PC-3 (cell line): ENCODE data around the gene C19orf47.

Experiments used
- EZH2phosphoT487 ChIP-seq: fragments of 300-600 bp; sonication (generic); IDR thresholded peaks from 2 replicates; pipeline ENCODE4 v1.6.1; 2018; ENCODE audit warnings: mild to moderate bottlenecking, antibody characterized with exemption, low read length, borderline replicate concordance
- TF ChIP-seq, protein P1 (sequence below): fragments of 300-600 bp; sonication (generic); conservative IDR thresholded peaks from 2 replicates; pipeline ENCODE4 v1.5.1; 2017; ENCODE audit warnings: antibody characterized with exemption, low read depth, mild to moderate bottlenecking, low read length

DNA sequence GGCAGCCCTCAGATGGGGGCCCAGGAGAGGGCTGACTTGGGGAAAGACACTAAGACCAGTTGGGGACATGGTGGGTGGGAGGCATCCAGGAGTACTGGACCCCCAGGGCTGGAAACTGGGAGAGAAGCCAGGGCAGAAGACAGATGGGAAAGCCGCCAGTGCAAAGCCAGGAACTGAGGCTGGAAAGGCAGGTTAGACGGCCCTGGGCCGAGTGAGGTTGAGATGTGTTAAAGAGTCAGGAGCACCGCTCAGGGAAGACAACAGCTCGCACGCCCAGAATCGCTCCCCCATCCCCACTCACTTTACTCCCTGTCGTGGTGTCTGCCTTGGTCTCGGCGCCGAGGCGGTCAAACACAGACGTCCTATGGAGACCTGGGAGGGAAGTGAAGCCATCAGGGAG lies 24.5 kb downstream of the C19orf47 start:
- TF ChIP-seq, protein P1, sequence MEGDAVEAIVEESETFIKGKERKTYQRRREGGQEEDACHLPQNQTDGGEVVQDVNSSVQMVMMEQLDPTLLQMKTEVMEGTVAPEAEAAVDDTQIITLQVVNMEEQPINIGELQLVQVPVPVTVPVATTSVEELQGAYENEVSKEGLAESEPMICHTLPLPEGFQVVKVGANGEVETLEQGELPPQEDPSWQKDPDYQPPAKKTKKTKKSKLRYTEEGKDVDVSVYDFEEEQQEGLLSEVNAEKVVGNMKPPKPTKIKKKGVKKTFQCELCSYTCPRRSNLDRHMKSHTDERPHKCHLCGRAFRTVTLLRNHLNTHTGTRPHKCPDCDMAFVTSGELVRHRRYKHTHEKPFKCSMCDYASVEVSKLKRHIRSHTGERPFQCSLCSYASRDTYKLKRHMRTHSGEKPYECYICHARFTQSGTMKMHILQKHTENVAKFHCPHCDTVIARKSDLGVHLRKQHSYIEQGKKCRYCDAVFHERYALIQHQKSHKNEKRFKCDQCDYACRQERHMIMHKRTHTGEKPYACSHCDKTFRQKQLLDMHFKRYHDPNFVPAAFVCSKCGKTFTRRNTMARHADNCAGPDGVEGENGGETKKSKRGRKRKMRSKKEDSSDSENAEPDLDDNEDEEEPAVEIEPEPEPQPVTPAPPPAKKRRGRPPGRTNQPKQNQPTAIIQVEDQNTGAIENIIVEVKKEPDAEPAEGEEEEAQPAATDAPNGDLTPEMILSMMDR: no peak
- no peak for TF ChIP-seq EZH2phosphoT487
